Right renal cortex interstitium (tissue), 3 donors: Measurements from ENCODE around the gene NMS. TPM values are rescaled to one million over a fixed set of nuclear protein-coding genes. Genes with fewer than 3 reads are reported as not detected.
"Not testable (repeated sequence)": the region's sequence is repeated elsewhere in the genome, so short reads cannot be mapped to it uniquely, and the experiment has no call there.

Experiments used
- DNase-seq, 3 donors: peaks; one replicate each; pipeline ENCODE4 v3.0.0-alpha.2; 2013; ENCODE audit warnings: low read depth in 3 of 3, low spot score in 2 of 3
- polyA plus RNA-seq, 3 donors: library from polyadenylated mRNA; unstranded; fragments of 120-200 nt; gene quantifications; one replicate each; pipeline ENCODE4 v1.2.1, GENCODE V29; 2013; ENCODE audit not compliant: insufficient read length in 3 of 3

NMS gene, protein sequence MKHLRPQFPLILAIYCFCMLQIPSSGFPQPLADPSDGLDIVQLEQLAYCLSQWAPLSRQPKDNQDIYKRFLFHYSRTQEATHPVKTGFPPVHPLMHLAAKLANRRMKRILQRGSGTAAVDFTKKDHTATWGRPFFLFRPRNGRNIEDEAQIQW
- not detected for polyA plus RNA-seq

DNA sequence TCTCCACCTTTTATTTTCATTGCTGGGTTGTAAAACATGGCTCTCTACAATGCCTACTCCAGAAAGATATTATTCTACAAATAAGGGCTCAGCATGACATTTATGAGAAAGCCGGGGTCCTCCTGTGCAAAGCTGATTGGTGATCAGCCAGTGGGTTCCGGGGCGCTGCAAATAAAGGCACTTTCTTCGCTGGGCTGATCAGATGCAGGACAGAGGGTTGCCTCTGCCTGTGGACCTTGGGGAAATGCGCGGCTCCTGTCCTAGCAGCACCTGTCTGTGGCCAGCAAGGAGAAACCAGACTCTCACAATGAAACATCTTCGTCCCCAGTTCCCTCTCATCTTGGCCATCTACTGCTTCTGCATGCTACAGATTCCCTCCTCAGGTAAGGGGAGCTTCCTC lies at the start of gene NMS:
TSS of gene NMS (plus strand) at position 301 of the 400 bp plus-strand sequence. CDS start at position 308, 7 bp downstream.
- DNase-seq, result no peak

DNA sequence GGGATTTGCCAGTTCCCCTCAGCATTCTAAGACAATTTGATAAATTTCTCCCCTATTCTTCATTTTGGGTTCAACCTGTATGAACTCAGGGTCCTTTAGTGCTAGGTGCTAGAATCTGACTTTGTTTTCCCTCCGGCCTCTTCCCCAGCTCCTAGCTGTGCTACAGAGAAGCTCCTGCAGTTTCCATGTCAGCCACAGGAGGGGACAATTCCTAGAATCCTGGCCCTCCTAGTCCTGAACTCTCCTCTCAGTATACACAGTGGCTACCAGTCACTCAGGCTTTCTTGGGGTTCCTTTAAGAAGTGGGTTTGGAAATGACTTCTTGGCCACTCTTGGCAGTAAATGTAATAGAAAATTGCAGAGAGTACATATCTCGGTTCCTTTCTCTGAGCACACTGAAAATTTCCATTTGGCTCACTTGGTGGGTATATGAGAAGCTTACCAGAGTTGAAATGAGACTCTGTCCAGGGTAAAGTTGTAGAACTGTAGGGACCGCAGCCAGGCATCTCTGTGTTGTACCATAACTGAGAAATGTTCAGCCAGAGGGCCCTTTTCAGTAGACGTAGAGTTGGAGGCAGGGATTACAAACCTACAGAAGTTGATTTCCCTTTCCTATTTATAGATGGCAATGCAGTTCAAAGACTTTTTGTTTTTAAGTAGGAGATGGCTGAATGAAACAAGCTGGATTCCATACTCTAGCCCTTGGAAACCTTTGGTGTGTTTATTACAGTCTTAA lies 47.8 kb upstream of the NMS start:
- DNase-seq, result no peak

DNA sequence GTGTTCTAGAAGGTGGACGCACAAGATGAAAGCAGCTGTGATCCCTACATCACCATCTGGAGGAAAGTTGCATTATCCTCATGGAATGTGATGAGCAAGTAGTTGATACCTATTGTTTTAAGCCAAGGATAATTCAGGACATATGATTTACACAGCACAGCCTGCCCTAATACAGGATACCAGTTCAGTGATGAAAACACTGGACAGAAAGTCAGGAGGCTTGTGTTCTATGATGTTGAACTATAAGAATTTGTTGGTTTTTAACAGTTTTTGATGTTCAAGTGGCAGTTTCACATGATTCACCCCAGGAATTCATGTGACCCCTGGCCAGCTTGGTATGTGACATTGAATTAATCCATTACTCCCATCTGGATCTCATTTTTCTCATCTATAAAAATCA lies 46.7 kb upstream of the NMS start:
- no peak for DNase-seq

DNA sequence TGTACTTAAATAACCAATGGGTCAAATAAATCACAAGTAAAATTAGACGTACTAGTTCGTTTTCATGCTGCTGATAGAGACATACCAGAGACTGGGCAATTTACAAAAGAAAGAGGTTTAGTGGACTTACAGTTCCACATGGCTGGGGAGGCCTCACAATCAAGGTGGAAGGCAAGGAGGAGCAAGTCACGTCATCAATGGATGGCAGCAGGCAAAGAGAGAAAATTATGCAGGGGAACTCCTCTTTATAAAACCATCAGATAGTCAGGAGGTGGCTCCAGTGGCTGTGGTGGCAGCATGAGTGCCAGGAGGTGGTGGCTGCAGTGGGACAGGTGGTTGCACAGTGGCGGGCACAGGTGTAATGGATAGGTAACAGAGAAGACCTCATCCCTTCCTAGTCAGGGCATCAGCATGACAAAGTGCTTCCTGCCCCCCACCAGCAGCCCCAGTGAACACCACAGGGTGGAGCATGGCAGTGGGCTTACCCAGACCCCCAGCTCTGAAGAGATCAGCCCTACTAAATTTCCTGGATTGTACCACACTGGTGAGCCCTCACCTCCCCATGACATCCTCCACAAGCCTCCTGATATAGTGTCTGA lies 45.9 kb upstream of the NMS start:
- DNase-seq, result no peak

DNA sequence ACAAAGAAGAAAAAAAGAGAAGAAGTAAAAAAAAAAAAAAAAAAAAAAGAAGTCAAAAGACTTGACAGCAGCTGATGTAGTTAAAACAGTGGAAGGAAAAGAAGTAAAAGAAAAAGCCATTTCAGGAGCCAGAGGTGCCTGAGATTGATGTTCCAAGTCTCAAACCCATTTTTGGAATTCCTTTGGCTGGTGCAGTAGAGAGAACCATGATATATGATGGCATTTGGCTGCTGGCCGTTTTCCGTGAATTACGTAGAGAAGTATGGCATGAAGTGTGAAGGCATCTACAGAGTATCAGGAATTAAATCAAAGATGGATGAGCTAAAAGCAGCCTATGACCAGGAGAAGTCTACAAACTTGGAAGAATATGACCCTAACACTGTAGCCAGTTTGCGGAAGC lies 45.2 kb upstream of the NMS start:
- no peak for DNase-seq

DNA sequence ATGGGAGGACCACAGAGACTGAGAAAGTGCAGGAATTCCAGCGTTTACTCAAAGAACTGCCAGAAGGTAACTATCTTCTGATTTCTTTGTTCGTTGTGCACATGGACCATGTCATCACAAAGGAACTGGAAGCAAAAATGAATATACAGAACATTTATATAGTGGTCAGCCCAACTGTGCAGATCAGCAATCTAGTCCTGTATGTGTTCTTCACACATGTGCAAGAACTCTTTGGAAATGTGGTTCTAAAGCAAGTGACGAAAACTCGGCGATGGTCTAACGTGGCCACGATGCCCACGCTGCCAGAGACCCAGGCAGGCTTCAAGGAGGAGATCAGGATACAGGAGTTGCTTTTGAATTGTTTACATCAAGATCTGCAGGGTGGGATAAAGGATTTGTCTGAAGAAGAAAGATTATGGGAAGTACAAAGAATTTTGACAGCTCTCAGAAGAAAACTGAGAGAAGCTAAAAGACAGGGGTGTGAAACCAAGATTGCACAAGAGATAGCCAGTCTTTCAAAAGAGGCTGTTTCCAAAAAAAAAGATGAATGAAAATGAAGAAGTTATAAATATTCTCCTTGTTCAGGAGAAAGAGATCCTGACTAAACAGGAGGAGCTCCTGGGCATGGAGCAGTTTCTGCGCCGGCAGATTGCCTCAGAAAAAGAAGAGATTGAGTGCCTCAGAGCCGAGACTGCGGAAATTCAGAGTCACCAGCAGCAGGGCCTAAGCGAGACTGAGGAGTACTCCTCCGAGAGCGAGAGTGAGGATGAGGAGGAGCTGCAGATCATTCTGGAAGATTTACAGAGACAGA lies 44.5 kb upstream of the NMS start:
- no peak for DNase-seq

DNA sequence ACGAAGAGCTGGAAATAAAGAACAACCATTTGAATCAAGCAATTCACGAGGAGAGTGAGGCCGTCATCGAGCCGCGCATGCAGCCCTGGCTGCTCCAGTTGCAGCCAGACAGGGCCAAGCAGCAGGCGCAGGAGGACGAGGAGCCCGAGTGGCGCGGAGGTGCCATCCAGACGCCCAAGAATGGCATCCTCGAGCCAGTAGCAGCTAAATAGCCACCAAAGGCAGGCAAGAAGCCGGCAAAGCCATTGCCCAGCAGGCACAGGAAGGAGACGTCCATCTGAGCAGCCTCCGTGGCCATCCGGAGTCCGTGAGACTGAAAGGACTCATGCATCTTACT lies 43.9 kb upstream of the NMS start:
- DNase-seq, result no peak

DNA sequence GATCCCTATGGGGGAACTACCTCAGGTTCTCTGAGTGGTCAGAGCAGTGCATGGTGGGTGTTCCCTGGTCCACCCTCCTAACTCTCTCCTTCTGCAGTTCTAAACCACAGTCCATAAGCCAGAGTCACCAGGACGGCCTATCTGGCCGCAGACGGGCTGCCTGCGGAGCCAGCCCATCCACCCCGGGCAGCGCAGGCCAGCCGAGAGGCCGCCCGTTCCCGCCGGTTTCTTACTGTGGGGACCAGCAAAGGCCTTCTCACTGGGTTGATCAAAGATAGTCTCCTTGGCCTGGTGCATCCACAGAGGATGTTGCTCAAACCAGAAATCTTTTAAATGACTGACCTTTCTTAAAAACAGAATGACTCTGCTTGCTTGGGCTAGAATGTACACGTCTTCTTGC lies 43.2 kb upstream of the NMS start:
- DNase-seq, result no peak

DNA sequence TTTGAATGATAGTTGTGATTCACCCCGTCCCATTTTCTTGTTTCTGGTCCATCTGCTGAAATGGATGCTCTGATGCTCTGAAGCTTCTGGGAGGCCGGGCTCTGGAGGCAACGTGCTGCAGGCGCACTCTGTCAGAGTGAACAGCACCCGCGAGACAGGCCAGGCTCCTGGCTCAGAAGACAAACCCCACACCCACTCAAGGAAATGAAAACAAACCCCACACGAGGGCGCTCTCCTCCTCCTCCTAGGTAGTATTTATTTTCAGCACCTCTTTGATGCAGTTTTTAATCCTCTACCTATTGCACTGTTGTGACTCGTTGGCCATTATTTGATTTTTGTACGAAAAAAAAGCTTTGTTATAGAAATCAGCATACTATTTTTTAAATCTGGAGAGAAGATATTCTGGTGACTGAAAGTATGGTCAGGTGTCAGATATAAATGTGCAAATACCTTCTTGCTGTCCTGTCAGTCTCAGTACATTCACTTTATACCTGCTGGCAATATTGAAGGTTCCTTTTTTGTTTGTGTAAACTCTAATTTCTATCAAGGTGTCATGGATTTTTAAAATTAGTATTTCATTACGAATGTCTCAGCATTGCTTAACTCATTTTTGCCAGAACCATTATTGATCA lies 42.5 kb upstream of the NMS start:
- no peak for DNase-seq

DNA sequence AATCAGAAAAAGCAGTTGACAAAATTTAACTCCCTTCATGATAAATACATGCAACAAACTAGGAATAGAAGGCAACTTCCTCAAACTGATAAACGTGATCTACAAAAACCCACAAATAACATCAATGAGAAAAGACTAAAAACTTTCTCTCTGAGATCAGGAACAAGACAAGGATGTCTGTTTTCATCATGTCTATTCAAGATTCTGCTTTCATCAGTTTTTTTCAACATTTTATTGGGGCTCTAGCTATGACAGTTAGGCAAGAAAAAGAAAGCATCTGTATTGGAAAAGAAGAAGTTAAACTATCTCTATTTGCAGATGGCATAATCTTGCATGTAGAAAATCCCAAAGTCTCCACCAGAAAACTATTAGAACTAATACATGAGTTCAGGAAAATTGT lies 40.6 kb upstream of the NMS start:
- DNase-seq, result no peak

DNA sequence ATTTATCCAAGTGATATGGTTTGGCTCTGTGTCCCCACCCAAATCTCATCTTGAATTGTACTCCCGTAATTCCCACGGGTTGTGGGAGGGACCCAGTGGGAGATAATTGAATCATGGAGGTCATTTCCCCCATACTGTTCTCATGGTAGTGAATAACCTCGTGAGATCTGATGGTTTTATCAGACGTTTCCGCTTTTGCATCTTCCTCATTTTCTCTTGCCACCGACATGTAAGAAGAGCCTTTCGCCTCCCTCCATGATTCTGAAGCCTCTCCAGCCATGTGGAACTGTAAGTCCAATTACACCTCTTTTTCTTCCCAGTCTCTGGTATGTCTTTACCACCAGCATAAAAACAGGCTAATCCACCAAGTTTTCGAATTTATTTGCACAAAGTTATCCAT lies 32.5 kb upstream of the NMS start:
- no peak for DNase-seq

DNA sequence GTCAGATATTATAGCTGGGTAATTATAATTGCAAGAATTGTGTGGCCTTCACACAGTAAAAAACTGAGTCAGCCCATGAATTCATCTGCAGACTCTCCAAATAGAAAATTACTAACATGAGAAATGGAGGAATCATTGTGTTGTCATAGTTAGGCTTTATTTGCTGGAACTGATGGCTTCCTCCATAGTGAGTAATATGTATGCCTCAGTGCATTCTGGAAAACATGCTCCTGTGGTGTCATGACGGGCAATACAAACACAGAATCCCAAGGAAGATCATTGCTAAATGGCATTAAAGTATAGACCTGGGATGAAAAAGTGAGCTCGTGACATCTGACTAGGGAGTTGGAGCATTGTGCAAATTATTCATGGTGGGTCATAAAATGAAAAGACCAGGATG lies 23.6 kb upstream of the NMS start:
- DNase-seq, result no peak

DNA sequence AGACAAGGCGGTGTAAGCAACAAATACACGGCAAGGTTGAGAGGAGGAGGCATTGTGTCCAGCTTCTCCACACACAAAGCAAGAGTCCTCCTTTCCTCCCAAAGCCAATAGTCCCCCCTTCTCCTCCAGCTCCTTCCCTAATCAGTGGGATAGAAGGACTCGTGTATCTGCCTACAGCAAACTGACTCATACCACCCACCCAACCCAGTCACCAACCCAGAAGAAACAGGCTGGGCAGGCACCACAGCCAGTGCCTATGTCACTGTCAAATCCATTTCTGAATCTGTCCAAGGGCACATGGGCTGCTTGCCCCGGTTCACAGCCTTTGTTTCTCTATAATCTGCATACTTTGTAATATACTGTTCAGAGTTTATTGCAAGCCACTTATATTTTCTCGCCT lies 19.2 kb upstream of the NMS start:
- DNase-seq, result no peak

DNA sequence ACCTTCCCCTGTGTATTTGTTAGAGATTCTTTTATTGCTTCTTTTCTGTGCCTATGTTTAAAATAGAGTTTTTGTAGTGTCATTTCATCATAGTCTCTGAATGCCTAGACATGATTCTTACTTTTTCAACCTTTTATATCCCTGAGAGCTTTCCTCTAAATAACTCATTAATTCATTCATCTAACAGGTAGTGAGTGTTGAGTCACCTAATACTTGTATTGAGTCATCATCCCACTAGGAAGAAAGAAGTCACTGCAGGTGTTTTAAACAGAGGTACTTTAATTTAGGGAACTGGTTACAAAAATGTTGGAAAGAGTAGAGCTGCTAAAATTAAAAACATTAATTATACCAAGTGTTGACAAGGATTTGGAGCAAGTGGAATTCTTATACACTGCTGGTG lies 18.5 kb upstream of the NMS start:
- no peak for DNase-seq

DNA sequence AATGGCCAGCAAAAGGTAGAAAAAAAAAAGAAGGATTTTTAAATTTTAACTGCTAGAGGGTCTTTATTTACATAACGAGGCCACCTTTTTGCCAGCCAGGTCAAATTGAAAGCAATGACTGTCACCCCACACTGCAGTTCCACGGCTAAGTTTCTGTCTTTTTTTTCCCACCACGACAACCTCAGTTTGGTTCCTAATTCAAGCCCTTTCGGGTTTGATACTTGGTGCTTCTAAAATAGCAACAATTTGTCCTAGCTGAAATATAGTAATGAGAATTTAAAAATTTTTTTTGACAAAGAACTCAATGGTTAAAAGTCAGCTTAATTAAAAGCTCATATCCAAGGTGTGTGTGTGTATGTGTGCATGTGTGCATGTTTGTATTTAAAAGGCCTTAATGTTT lies 16.4 kb upstream of the NMS start:
- no peak for DNase-seq

DNA sequence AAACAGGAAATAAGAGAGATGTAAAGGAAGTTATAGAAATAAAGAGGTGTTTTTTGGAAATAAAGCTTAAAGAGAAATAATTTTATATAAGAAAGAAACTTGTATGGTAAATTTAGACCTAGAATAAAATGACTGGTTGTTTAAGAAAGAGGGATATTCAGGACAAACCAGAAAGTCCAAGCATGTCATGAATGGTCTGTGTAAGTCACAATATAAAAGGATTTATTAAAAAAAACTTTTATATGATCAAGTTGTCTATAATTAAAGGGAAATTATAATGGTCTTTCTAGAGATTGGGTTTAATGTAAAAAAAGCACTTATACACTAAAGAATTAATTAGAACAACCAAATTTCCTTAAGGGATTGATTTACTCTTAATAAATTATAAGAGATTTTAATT lies 13.9 kb upstream of the NMS start:
- DNase-seq, result not testable (repeated sequence)

DNA sequence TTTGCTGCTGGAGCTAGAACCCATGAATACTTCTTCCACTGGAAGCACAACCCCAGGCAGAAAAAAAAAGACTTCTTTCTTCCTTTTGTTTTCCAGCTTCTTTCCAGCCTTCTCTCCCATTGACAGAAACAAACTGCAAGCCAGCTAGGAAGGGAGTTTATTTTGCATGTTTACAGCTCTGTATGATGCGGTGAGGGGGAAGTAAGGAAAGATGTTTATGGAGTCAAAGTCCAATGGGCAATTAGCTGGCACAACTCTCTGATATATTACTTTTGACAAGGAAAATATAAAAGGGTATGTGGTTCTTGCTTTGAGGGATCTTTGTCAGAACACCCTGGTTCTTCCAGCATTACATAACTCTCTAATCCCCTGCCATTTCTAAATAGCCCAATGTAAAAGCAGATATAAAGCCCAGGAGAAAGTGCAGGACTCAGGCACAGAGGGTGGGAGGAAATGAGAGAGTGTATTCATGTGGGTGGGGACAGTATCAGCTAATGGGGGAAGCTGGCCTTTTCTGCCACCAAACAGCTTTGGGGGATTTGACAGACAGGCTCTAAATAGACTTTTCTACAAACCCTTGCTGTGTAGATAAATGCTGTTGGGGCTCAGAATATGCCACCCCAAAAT lies 9.3 kb upstream of the NMS start:
- DNase-seq, result no peak

DNA sequence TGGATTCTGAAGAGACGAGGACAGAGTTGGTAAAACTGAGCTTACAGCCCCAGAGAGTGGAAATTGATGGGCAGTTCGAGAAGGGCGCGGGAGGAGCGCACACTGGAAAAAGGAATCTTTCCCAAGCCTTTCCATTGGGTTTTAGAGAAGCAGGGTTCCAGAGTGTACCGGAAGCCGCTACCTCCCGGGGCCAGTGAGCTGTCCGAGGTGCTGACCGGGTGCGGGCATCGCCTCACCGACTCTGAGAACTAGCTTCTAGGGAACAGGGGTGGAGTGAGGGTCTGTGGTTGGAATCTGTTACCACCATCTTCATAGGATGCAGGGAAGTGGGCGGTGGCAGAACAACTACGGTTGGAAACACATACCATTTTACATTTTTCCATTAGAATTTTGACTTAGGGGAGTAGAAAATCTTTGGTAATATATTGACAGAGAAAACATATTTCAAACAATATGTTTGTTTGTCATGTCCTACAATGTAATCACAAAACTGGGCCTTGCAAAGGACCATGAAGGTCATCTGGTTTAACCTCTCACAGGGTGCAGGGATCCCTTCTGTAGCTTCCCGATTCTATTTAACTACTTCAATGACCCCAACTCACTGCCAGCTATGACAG lies 724 bp downstream of the NMS start:
- peak; percentile 43 to 61 (median 45) for DNase-seq

DNA sequence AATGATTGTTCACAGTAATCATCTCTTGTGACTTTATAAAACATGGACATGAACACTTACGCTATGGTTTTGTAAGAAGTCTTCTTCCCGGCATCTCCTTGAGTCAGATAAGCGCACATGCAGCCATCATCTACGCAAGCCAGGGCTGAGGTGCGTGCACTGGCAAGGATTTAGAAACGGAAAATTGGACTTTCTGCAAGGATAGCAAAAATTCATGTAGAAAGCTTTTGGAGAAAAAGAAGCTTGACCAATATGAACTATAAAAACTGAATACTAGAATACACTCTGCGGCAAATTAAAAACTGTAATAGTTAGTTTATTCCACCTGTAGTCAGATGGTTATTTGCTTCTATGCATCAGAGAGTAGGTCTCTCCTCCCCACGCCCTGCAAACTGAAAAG lies 6.3 kb downstream of the NMS start:
- no peak for DNase-seq

DNA sequence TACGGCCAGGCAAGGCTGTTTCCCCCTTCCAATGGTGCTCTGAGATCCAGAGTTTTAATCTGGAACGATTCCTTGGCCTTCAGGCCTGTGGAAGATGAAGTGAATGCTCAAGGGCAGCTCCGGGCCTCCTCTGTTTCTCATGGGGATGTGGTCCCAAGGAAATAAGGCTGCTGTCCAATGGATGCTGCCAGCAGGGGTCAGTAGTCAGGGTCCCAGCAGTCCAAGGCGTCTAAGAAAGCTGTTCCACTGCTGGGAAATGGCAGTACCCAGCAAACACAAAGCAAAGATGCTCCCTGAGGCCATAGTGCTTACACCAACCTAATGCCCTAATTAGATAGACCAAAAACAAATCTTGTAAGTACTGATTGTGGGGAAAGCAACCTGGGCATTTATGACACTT lies 12.5 kb downstream of the NMS start:
- DNase-seq, result no peak
